ENCODE data around the gene PDE7B.

The PDE7B gene

GRCh38 chr6:135887069-135887468 lies 35.6 kb downstream of the PDE7B start:
- Histone ChIP-seq H3K27me3 (ENCODE audit: insufficient read depth, low read length) (no peaks in the 10 kb centered on the region), H3K79me2 (ENCODE audit: control insufficient read depth, insufficient read depth, low read length, unreplicated experiment) (no peaks in the 10 kb centered on the region), H3K36me3 (ENCODE audit: insufficient read depth, low read length) (no peaks in the 10 kb centered on the region), H3K4me3 (ENCODE audit: low read depth, low read length) (no peak overlapping the region), H2AFZ (ENCODE audit: low read length, unreplicated experiment) (no peak overlapping the region), H3K4me1 (ENCODE audit: control insufficient read depth, insufficient read depth, low read length, unreplicated experiment) (no peaks in the 10 kb centered on the region), H3K27ac (ENCODE audit: low read depth, low read length) (no peak overlapping the region)

GRCh38 chr6:135888818-135889217 lies 37.3 kb downstream of the PDE7B start:
- Histone ChIP-seq H3K4me1 (ENCODE audit: control insufficient read depth, insufficient read depth, low read length, unreplicated experiment) (no peaks in the 10 kb centered on the region), H3K4me3 (ENCODE audit: low read depth, low read length) (no peak overlapping the region), H3K36me3 (ENCODE audit: insufficient read depth, low read length) (no peaks in the 10 kb centered on the region)

GRCh38 chr6:135890876-135891275 lies 39.4 kb downstream of the PDE7B start:
- H2AFZ ChIP-seq (ENCODE audit: low read length, unreplicated experiment): no peak overlapping the region

More at GRCh38 chr6:135888818-135889217, 37.3 kb downstream of the PDE7B start:
- Histone ChIP-seq H3K27me3 (ENCODE audit: insufficient read depth, low read length) (no peaks in the 10 kb centered on the region), H3K27ac (ENCODE audit: low read depth, low read length) (no peak overlapping the region), H3K79me2 (ENCODE audit: control insufficient read depth, insufficient read depth, low read length, unreplicated experiment) (no peaks in the 10 kb centered on the region), H2AFZ (ENCODE audit: low read length, unreplicated experiment) (no peak overlapping the region)

GRCh38 chr6:135891710-135892109 lies 40.2 kb downstream of the PDE7B start:
- Histone ChIP-seq H2AFZ (ENCODE audit: low read length, unreplicated experiment) (no peak overlapping the region), H3K4me3 (ENCODE audit: low read depth, low read length) (no peak overlapping the region), H3K36me3 (ENCODE audit: insufficient read depth, low read length) (no peaks in the 10 kb centered on the region), H3K27me3 (ENCODE audit: insufficient read depth, low read length) (no peaks in the 10 kb centered on the region), H3K4me1 (ENCODE audit: control insufficient read depth, insufficient read depth, low read length, unreplicated experiment) (no peaks in the 10 kb centered on the region), H3K27ac (ENCODE audit: low read depth, low read length) (no peak overlapping the region), H3K79me2 (ENCODE audit: control insufficient read depth, insufficient read depth, low read length, unreplicated experiment) (no peaks in the 10 kb centered on the region)

More at GRCh38 chr6:135890876-135891275, 39.4 kb downstream of the PDE7B start:
- Histone ChIP-seq H3K4me3 (ENCODE audit: low read depth, low read length) (no peak overlapping the region), H3K36me3 (ENCODE audit: insufficient read depth, low read length) (no peaks in the 10 kb centered on the region), H3K27me3 (ENCODE audit: insufficient read depth, low read length) (no peaks in the 10 kb centered on the region), H3K79me2 (ENCODE audit: control insufficient read depth, insufficient read depth, low read length, unreplicated experiment) (no peaks in the 10 kb centered on the region), H3K27ac (ENCODE audit: low read depth, low read length) (no peak overlapping the region), H3K4me1 (ENCODE audit: control insufficient read depth, insufficient read depth, low read length, unreplicated experiment) (no peaks in the 10 kb centered on the region)

- Histone ChIP-seq H3K36me3 (ENCODE audit: insufficient read depth, low read length) (no peaks in the 10 kb centered on the region), H3K4me3 (ENCODE audit: low read depth, low read length) (no peak overlapping the region), H3K79me2 (ENCODE audit: control insufficient read depth, insufficient read depth, low read length, unreplicated experiment) (no peaks in the 10 kb centered on the region), H2AFZ (ENCODE audit: low read length, unreplicated experiment) (no peak overlapping the region), H3K4me1 (ENCODE audit: control insufficient read depth, insufficient read depth, low read length, unreplicated experiment) (no peaks in the 10 kb centered on the region), H3K27me3 (ENCODE audit: insufficient read depth, low read length) (no peaks in the 10 kb centered on the region), H3K27ac (ENCODE audit: low read depth, low read length) (no peak overlapping the region)
Observed at GRCh38 chr6:135895231-135895911, 43.9 kb downstream of the PDE7B start.

- H3K4me1 ChIP-seq (ENCODE audit: control insufficient read depth, insufficient read depth, low read length, unreplicated experiment): peaks cover 9% of the 10 kb centered on the region
- H3K36me3 ChIP-seq (ENCODE audit: insufficient read depth, low read length): no peaks in the 10 kb centered on the region
- no peak overlapping the region for H3K27ac ChIP-seq (ENCODE audit: low read depth, low read length)
- H3K79me2 ChIP-seq (ENCODE audit: control insufficient read depth, insufficient read depth, low read length, unreplicated experiment): no peaks in the 10 kb centered on the region
- H3K27me3 ChIP-seq (ENCODE audit: insufficient read depth, low read length): no peaks in the 10 kb centered on the region
- H2AFZ ChIP-seq (ENCODE audit: low read length, unreplicated experiment): no peak overlapping the region
- H3K4me3 ChIP-seq (ENCODE audit: low read depth, low read length): no peak overlapping the region
Observed at GRCh38 chr6:135897087-135897486, 45.6 kb downstream of the PDE7B start.

- Histone ChIP-seq H3K36me3 (ENCODE audit: insufficient read depth, low read length) (no peaks in the 10 kb centered on the region), H3K27me3 (ENCODE audit: insufficient read depth, low read length) (no peaks in the 10 kb centered on the region), H3K79me2 (ENCODE audit: control insufficient read depth, insufficient read depth, low read length, unreplicated experiment) (no peaks in the 10 kb centered on the region), H2AFZ (ENCODE audit: low read length, unreplicated experiment) (peak overlapping the region; percentile 87), H3K27ac (ENCODE audit: low read depth, low read length) (peak overlapping the region; percentile 89), H3K4me1 (ENCODE audit: control insufficient read depth, insufficient read depth, low read length, unreplicated experiment) (peaks cover 34% of the 10 kb centered on the region), H3K4me3 (ENCODE audit: low read depth, low read length) (peak overlapping the region; percentile 61)
Observed at GRCh38 chr6:135901774-135902524, 50.4 kb downstream of the PDE7B start.

- H3K36me3 ChIP-seq (ENCODE audit: insufficient read depth, low read length): no peaks in the 10 kb centered on the region
- peak overlapping the region; percentile 89 for H3K27ac ChIP-seq (ENCODE audit: low read depth, low read length)
- H2AFZ ChIP-seq (ENCODE audit: low read length, unreplicated experiment): peak overlapping the region; percentile 87
Observed at GRCh38 chr6:135902756-135903331, 51.3 kb downstream of the PDE7B start.

GRCh38 chr6:135904666-135905065 lies 53.2 kb downstream of the PDE7B start:
- Histone ChIP-seq H3K27me3 (ENCODE audit: insufficient read depth, low read length) (no peaks in the 10 kb centered on the region), H3K4me1 (ENCODE audit: control insufficient read depth, insufficient read depth, low read length, unreplicated experiment) (peaks cover 39% of the 10 kb centered on the region), H3K4me3 (ENCODE audit: low read depth, low read length) (no peak overlapping the region), H3K27ac (ENCODE audit: low read depth, low read length) (no peak overlapping the region), H3K79me2 (ENCODE audit: control insufficient read depth, insufficient read depth, low read length, unreplicated experiment) (no peaks in the 10 kb centered on the region), H2AFZ (ENCODE audit: low read length, unreplicated experiment) (no peak overlapping the region), H3K36me3 (ENCODE audit: insufficient read depth, low read length) (no peaks in the 10 kb centered on the region)

More at GRCh38 chr6:135902756-135903331, 51.3 kb downstream of the PDE7B start:
- H3K4me1 ChIP-seq (ENCODE audit: control insufficient read depth, insufficient read depth, low read length, unreplicated experiment): peaks cover 39% of the 10 kb centered on the region
- H3K27me3 ChIP-seq (ENCODE audit: insufficient read depth, low read length): no peaks in the 10 kb centered on the region
- peak overlapping the region; percentile 61 for H3K4me3 ChIP-seq (ENCODE audit: low read depth, low read length)
- no peaks in the 10 kb centered on the region for H3K79me2 ChIP-seq (ENCODE audit: control insufficient read depth, insufficient read depth, low read length, unreplicated experiment)

- Histone ChIP-seq H3K4me1 (ENCODE audit: control insufficient read depth, insufficient read depth, low read length, unreplicated experiment) (peaks cover 39% of the 10 kb centered on the region), H3K27ac (ENCODE audit: low read depth, low read length) (no peak overlapping the region), H3K36me3 (ENCODE audit: insufficient read depth, low read length) (no peaks in the 10 kb centered on the region), H3K4me3 (ENCODE audit: low read depth, low read length) (no peak overlapping the region), H3K27me3 (ENCODE audit: insufficient read depth, low read length) (no peaks in the 10 kb centered on the region), H3K79me2 (ENCODE audit: control insufficient read depth, insufficient read depth, low read length, unreplicated experiment) (no peaks in the 10 kb centered on the region), H2AFZ (ENCODE audit: low read length, unreplicated experiment) (no peak overlapping the region)
Observed at GRCh38 chr6:135905604-135906300, 54.3 kb downstream of the PDE7B start.

All from ACC112 (cell line).